Brain pericyte (primary cell): Measurements from ENCODE around the gene CAMK2D.
A peak's percentile ranks its signal among the peaks of the same experiment; 100 is the strongest.

Experiments used
- DNase-seq: peaks from one replicate; pipeline ENCODE4 v3.0.0-alpha.2; 2012; ENCODE audit warnings: low read depth, low spot score

The CAMK2D gene

GRCh38 chr4:113566015-113566795 is 195.3 kb downstream of the CAMK2D start:
- no peak for DNase-seq

- no peak for DNase-seq
Measured at GRCh38 chr4:113565702-113566012, 195.9 kb downstream of the CAMK2D start.

GRCh38 chr4:113564493-113564892 is 197.0 kb downstream of the CAMK2D start:
- DNase-seq: no peak

DNA sequence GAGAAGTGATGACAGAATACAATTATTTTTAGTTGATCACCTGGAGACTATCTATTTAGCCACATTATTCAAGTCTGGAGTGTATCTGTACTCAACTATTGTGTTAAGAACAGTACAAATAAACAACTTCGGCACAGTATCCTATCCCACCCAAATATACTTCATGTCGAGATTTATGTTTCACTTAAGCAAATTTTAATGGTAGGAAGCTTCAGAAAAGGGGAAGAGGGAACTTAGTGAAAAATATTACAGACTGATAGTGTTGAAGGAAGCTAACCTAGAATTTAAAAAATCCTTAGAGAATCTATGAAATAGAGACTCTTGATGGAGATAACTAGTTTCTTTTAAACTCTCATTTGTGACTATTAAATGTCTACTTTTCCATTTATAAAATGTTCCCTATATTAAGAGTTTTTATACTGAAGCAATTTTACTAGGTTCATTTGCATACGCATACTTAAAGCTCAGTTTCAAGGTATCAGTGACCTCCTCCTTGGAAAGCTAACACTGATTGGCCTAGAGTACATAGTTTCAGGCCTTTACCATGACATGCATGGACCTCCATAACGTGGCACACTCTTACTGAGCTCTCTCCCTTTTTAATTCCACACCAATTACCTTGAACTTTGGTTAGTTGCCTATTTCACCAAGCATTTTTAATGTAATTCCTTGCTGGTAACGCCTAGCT is 197.7 kb downstream of the CAMK2D start:
- DNase-seq: no peak

GRCh38 chr4:113561758-113562157 is 199.8 kb downstream of the CAMK2D start:
- DNase-seq: no peak

DNA sequence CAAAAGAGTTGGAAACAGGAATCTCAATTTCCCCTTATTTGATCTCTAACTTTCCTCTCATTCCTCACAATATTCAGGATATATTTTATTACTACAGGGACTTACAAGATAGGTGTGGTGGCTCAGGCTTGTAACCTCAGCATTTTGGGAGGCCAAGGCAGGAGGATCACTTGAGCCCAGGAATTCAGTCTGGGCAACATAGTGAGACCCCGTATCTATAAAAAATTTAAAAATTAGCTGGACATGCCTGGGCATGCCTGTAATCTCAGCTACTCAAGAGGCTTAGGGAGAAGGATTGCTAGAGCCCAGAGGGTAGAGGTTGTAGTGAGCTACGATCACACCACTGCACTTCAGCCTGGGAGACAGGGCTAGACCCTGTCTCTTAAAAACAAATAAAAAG is 200.4 kb downstream of the CAMK2D start:
- DNase-seq: no peak

DNA sequence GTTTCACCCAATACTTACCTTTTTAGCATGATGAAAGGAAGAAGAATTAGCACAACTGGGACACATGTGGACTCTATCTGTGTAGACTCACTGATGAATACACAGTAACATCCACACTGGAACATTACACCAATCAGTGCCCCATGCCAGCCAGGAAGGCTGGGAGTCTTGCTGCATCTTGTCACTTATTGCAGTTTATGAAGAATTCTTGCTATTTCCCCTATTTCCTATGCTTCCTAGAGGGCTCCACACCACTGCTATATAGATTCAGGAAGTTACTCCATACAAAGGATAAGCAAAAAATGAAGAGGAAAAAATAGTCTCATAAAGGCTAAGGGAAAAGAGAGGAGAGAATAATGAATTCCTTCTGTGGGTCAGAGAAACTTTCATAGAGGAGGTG is 201.0 kb downstream of the CAMK2D start:
- no peak for DNase-seq

DNA sequence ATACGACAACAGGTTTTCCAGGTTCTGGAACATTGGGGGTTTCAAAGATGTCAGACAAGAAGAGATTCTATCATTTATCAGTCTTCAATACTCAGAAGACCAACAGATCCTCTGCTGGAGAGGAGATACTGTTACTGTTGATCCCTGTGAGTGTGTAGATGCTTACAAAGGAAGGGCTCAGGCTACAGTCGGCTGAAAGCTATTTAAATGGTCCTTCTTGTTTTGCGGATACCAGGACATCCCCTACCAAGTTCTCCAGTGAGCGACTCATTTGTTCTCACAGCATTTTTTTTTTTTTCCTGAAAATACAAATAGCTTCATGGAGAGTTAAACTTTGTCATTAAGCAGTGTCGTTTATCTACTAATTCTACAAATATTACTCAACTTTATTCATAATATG is 201.6 kb downstream of the CAMK2D start:
- no peak for DNase-seq

GRCh38 chr4:113556382-113557134 is 205.0 kb downstream of the CAMK2D start:
- DNase-seq: no peak

- DNase-seq: no peak
Measured at GRCh38 chr4:113555868-113556267, 205.7 kb downstream of the CAMK2D start.

DNA sequence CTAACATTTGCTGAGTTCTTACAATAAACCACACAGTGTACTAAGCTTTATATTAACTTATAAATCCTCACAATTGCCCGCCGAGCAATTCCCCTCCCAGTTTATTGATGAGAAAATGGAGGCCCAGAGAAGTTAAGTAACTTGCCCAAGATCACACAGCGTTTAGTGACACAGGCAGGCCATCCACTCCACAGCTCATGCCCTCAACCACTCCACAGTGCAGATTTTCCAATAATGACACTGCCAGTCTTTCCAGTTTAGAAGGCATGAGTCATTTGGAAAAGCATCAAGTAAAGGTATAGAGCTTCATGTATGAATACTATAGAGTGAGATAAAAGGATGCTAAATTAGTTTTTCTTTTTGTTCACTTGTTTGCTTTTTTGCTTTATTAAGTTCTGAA is 208.5 kb downstream of the CAMK2D start:
- DNase-seq: no peak

GRCh38 chr4:113550510-113550909 is 211.0 kb downstream of the CAMK2D start:
- no peak for DNase-seq

- DNase-seq: no peak
Measured at GRCh38 chr4:113548303-113548702, 213.2 kb downstream of the CAMK2D start.

DNA sequence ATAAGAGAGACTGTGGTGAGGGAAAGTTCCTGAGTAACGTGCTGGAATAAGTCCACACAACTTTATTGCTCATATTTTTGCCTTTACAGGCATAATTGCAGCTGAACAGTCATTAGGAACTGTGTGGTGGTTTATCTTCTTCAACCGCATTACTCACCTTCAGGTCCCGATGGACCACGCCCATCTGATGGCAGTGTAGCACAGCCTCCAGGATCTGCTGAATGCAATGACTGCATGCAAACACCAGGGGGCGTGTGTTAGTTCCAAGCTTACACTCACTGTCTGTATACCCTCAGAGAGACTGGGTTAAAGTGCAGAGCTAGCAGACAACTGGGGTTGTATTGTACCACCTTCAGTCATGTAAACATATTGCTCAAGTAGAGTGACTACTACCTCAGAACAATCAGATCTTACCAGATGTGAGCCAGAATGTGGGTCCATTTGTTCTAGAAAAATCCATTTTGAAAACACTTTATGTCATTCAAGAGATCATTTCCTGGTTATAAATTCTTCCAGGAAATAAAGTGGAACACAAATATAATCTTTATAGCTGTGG is 214.0 kb downstream of the CAMK2D start:
- peak; percentile 76 for DNase-seq

DNA sequence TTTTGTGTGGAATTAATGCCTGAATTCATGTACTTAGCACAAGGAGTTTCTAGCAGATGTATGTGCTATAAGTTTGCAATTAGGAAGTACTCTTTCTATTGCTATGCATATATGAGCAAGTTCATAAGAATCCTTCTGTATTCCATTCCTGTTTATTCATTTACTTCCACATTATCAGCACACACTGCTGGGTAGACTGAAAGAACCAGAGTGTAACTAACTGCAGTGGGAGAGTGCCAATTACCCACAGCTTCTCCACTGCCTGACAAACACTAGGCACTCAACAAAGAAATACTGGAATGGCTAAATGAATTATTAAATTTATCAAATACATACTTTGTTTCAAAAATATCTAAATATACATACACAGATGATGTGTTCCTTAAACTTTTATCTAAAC is 219.6 kb downstream of the CAMK2D start:
- no peak for DNase-seq

GRCh38 chr4:113540859-113541258 is 220.7 kb downstream of the CAMK2D start:
- no peak for DNase-seq

DNA sequence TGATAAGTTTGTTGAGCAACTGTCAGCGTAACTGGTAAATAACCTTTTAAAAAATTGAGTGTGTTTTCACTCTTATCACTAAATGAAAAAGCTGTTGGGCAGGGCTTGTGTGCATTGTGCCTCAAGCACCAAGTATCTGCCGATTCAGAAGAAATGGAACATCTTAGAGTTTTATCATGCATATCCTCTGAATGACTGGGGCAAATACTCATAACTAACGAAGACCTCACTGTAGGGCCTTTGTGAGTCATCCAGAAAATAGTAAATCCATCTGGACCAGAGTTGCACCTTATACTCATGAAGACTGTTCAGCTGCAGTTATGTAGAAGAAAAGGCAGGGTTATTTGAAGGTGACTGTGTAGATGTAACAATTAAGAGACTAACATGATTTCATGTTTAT is 222.1 kb downstream of the CAMK2D start:
- no peak for DNase-seq

- no peak for DNase-seq
Measured at GRCh38 chr4:113537628-113538027, 223.9 kb downstream of the CAMK2D start.

- no peak for DNase-seq
Measured at GRCh38 chr4:113537203-113537602, 224.3 kb downstream of the CAMK2D start.

DNA sequence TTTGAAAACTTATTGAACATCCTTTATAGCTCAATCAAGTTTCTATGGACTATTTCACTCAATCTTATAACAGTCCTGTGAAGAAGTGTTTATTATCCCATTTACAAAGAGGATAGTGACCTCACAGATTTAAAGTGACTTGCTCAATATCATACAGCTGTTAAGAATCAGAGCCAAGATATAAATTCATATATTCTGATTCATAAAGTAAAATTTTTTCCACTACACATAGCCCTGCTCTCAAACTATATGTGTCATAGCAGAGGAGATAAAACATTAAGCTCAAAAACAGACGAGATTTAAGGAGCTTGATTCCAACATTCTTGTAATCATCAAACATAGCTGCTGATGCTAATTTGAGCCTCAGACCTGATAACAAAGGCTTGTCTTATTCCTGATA is 226.8 kb downstream of the CAMK2D start:
- DNase-seq: no peak

DNA sequence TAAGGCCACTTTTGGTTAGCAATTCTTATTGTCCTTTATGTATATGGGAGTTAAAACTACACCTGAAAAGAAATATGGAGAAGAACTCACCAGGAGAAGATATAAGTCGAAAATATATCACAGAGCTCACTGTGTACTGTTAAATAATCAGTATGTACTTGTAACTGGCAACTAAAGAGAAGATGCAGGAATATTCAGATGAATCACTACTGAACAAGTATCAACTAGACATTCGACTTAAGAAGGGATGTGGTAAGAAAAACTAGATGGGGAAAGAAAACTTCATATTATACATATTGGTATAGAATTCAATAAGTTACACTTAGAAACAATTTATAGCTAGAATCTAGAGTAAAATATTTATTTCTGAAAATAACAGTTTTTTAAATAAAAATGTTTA is 230.0 kb downstream of the CAMK2D start:
- no peak for DNase-seq

GRCh38 chr4:113528395-113528794 is 233.1 kb downstream of the CAMK2D start:
- no peak for DNase-seq
